ENCODE results near the gene MLLT1.

- TF ChIP-seq CTCF (IDR thresholded peaks at IDR 0.05) (no peak), EZH2 (IDR thresholded peaks at IDR 0.05) (no peak)
Measured at GRCh38 chr19:6270822-6271221, 9.0 kb downstream of the MLLT1 start.
